GM21423 (cell line): ENCODE data around the gene DNER.

ENCODE experiments used
- ATAC-seq: cut with Tn5 transposase; IDR thresholded peaks from one replicate; pipeline ENCODE4 v1.9.1; 2021; ENCODE audit warnings: mild to moderate bottlenecking, moderate library complexity; ENCODE audit not compliant: unreplicated experiment

Gene DNER

GRCh38 chr2:229673676-229674075, 40.7 kb downstream of the DNER start:
- ATAC-seq, result no peak

- ATAC-seq, result no peak
Observed at GRCh38 chr2:229672021-229672420, 42.3 kb downstream of the DNER start.

DNA sequence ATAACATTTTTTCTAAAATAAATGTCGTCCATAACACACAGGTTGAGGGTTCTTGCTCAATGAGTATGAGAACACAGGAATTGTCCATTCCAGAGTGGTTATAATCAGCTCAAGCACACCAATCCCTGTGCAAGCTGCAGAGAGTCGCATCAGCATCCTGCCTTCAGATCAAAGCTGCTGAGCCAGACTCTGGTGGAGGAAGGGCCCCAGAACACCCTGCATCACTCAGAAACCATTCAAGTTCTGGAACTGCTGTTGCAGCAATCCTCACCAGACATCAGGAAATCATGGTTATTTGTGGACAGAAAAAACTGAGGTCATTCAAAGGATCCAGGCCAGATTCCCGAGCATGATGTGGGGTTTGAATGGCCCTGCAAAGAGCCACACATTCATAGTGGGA, 44.5 kb downstream of the DNER start:
- no peak for ATAC-seq

DNA sequence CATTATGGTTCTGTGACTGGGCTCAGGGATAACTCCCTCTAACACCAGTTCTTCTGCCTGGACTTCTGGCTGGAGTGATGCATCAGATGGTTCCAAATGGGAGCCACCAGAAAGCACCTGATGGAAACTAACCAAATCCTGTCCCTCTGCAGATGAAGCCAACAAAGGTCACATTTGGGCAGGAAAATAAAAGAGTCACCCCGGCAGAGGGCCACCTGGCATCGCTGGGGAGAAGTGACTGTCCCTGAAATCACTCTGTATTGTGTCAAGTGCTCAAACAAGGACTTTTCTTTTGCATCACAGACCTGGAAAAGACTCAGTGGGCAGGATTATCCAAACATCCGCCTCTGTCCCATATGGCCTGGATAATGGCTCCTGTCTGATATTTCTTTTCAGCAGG, 47.5 kb downstream of the DNER start:
- no peak for ATAC-seq

- no peak for ATAC-seq
Observed at GRCh38 chr2:229665158-229665557, 49.2 kb downstream of the DNER start.

GRCh38 chr2:229661478-229661877, 52.9 kb downstream of the DNER start:
- no peak for ATAC-seq

DNA sequence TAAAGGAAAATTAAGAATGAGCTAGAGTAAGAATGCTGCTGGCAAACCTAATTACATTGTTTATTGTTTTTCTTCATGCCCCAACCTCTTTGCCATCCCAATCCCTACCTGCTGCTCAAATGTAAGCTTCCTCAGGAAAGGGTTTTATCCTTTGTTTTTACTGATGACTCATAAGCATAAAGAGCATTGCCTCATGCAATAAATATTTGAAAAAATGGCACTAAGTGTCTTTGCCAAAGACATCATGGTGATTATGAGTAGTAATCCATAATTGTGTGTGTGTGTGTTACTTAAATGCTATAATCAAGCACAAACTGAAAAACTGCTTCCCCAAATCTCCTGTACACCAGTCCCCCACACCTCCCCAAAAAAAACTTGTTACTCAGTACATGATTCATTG, 53.4 kb downstream of the DNER start:
- no peak for ATAC-seq

GRCh38 chr2:229660391-229660790, 54.0 kb downstream of the DNER start:
- ATAC-seq, result no peak

GRCh38 chr2:229658004-229658403, 56.4 kb downstream of the DNER start:
- no peak for ATAC-seq

DNA sequence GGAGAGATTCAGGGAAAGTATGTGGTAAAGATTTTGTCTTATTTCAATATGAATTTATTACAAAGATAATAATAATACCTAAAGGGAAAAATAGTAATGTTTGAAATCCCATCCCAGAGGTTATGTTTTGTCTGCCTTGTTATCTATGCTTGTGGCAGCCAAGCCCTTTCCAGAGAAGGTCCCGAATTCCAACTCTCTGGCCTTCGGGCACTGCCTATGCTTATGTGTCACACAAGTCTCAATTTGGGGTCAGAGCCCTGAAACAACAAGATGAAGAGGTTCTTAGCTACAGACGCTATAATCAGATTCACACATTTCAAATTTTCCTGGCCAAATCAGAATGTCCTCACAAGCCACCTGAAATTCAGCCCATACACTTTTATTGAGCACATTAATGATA, 59.9 kb downstream of the DNER start:
- no peak for ATAC-seq

- no peak for ATAC-seq
Observed at GRCh38 chr2:229653531-229653930, 60.8 kb downstream of the DNER start.

DNA sequence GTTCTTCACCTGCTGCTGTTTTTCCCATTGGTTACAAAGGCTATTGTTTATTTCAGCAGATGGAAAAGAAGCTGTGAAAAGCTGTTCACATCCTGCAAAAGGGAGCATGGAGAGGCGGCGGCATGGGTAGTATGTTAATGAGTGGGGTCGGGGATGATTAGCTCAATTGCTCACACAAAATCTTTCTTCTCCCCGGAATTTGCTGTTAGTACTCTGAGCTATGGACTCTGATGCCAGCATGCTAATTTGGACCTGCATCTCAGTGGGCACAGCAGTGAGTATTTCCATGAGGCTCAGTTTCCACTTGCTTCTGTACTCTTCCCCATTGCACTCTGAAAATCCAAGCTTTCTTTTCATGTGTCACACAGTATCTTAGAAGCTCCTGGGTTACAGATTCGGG, 61.6 kb downstream of the DNER start:
- no peak for ATAC-seq

GRCh38 chr2:229650901-229651300, 63.5 kb downstream of the DNER start:
- ATAC-seq, result no peak

- ATAC-seq, result no peak
Observed at GRCh38 chr2:229650059-229650458, 64.3 kb downstream of the DNER start.

DNA sequence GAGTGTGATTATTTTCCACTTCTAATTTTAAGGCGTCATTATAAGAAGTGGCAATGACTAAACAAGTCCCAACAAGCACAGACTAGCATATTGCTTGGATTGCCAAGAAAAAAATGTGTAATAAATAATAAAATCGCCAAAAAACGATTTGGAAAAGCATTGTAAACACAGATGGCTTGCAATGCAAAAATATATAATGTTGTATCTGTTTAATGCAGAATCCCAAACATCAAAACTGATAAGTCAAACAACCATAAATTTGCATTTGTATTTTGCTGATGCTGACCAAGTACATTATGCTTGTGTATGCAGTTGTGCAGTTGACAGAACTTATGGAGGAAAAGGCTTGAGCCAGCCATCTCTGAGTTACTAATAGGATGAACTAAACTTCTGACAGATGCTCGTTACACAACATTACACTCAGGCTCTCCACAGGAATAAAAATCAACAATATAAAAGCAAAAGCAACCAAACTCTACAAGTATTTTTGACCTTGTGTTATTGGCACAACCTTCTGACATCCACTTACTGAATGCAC, 68.1 kb downstream of the DNER start:
- no peak for ATAC-seq

- no peak for ATAC-seq
Observed at GRCh38 chr2:229642371-229642770, 72.0 kb downstream of the DNER start.

- no peak for ATAC-seq
Observed at GRCh38 chr2:229641676-229642075, 72.7 kb downstream of the DNER start.

- no peak for ATAC-seq
Observed at GRCh38 chr2:229640636-229641035, 73.7 kb downstream of the DNER start.

- no peak for ATAC-seq
Observed at GRCh38 chr2:229636571-229636970, 77.8 kb downstream of the DNER start.

- ATAC-seq, result no peak
Observed at GRCh38 chr2:229635371-229635680, 79.0 kb downstream of the DNER start.

DNA sequence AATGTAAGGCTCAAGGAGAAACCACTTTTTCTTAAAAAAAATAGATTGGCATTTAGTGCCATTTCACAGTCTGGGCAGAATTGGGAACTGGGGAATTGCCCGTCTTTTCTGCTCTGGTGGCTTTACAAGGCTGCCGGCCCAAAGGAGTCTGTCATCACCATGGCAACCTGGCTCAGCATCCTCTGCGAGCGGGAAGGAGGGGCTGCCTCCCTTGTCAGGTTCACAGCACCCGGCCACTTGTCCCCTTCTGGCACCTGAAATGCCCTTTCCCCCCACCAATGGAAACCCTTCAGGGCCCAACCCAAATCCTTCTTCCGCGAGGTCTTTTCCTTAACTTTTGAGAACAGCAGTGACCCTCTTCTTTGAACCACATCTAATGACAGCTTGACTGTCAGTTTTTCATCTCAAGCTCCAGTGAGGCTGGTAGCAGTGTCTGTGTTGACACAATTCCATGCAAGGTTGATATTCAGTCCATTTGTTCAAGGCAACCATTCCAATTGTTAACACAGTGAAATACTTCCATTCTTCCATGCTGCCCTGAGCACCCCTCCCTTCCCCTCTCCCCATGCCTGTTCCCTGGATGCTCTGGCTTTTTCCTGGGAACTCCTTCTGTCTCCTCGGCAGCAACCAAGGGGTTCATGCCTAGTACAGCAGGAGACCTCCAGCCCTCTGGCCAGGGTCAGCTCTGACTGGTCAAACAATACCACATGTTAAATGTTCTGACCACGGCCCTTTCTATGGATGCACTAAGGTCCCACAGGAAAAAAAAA, 79.6 kb downstream of the DNER start:
- ATAC-seq, result no peak

GRCh38 chr2:229633556-229633955, 80.8 kb downstream of the DNER start:
- no peak for ATAC-seq

DNA sequence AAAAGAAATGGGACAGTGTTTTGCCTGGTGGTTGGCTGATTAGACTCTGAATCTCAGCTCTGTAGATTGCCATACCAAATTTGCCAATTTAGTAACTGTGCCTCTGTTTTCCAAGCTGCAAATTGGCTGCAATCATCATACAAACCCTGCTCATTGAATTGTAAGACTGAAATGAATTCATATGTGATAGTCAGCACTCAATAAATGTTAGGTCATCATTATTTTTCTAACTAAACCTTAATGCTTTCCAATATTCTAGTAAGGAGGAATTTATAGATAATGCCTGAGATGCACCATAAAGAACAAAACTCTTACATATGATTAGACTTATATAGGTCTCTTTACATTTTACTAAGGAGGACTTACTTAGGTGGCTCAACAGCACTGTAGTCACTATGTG, 85.3 kb downstream of the DNER start:
- ATAC-seq, result no peak
